MCF 10A (cell line): Measurements from ENCODE around the gene UBE2K. TPM values are rescaled to one million over a fixed set of nuclear protein-coding genes. Genes with fewer than 3 reads are reported as not detected.

Experiments
- BruUV-seq: library from RNA; stranded (reverse); fragments of 400-500 nt; replicated peaks from 2 replicates; lab custom pipeline; 2021; lab: Mats Ljungman, UMichigan
- CTCF ChIA-PET: fragments of 300-600 bp; sonication (Branson Sonifier 250); formaldehyde crosslinking; extraction: SDS; loops from one replicate; lab custom pipeline; 2021; ENCODE audit warnings: antibody characterized with exemption, inconsistent platforms; lab: Yijun Ruan, JAX
- POLR2A ChIA-PET: fragments of 300-600, 350-650 bp; sonication (Branson Sonifier 250); formaldehyde crosslinking; extraction: SDS; loops from one replicate; lab custom pipeline; 2020; ENCODE audit warnings: antibody characterized with exemption, inconsistent platforms; lab: Yijun Ruan, JAX
- DNase-seq: peaks from one replicate; pipeline ENCODE4 v3.0.0-alpha.2; 2018; ENCODE audit not compliant: unreplicated experiment
- H3K27ac Mint-ChIP-seq: one replicate; pipeline ENCODE4 v1.8.0; 2022; ENCODE audit warnings: mild to moderate bottlenecking, low read depth, mixed read lengths; ENCODE audit not compliant: unreplicated experiment
- H3K27me3 Mint-ChIP-seq: one replicate; pipeline ENCODE4 v1.8.0; 2022; ENCODE audit warnings: mixed read lengths; ENCODE audit not compliant: insufficient read depth, unreplicated experiment
- H3K36me3 Mint-ChIP-seq: one replicate; pipeline ENCODE4 v1.8.0; 2022; ENCODE audit warnings: mild to moderate bottlenecking, moderate library complexity, mixed read lengths; ENCODE audit not compliant: insufficient read depth, unreplicated experiment
- H3K4me1 Mint-ChIP-seq: one replicate; pipeline ENCODE4 v1.8.0; 2022; ENCODE audit warnings: mixed read lengths; ENCODE audit not compliant: insufficient read depth, unreplicated experiment
- H3K4me3 Mint-ChIP-seq: one replicate; pipeline ENCODE4 v1.8.0; 2022; ENCODE audit warnings: mild to moderate bottlenecking, moderate library complexity, mixed read lengths; ENCODE audit not compliant: unreplicated experiment
- H3K9me3 Mint-ChIP-seq: one replicate; pipeline ENCODE4 v1.8.0; 2022; ENCODE audit warnings: mixed read lengths; ENCODE audit not compliant: unreplicated experiment
- CTCF ChIP-seq: fragments of 200-600 bp; IDR thresholded peaks from one replicate; pipeline ENCODE4 v1.8.0; 2022; ENCODE audit warnings: antibody characterized with exemption, mild to moderate bottlenecking; ENCODE audit not compliant: unreplicated experiment
- intact Hi-C: fragments of 100-400 bp; cut with micrococcal nuclease; formaldehyde crosslinking; loops from 2 replicates; pipeline ENCODE4 v1.14.1; 2022
- total RNA-seq: library from RNA; stranded (reverse); gene quantifications from 2 replicates; pipeline ENCODE4 v1.2.3, GENCODE V29; 2022

UBE2K gene
- total RNA-seq, 1 experiment from 2014 or later, result 117 TPM

GRCh38 chr4:39756159-39756558, 58.2 kb downstream of the UBE2K start:
- CTCF ChIA-PET, result no interaction called here
- no TSS peak for BruUV-seq

DNA sequence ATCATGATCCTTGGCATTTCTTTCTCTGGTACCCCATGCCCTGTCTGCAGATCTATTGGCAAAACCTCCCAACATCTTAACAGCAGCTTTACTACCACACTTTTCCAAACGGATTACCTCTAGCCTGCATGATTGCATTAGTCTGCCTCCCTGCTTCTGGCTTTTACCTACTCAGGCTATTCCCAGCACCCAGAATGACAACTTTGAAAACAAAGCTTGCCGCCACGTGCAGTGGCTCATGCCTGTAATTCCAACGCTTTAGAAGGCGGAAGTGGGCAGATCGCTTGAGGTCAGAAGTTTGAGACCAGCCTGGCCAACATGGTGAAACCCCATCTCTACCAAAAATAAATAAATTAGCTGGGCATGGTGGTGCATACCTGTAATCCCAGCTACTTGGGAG, 60.2 kb downstream of the UBE2K start:
- Mint-ChIP-seq H3K27ac (peak overlapping the region; percentile 17), H3K36me3 (peaks cover 53% of the 10 kb centered on the region), H3K4me1 (peaks cover 5% of the 10 kb centered on the region), H3K9me3 (no peaks in the 10 kb centered on the region), H3K4me3 (no peak overlapping the region), H3K27me3 (no peaks in the 10 kb centered on the region)
- POLR2A ChIA-PET, result interaction anchor here (2.0 kb wide), 1 partner anchor 10 kb away, joined by 7 read pairs; no protein-coding TSS in a partner anchor
- TF ChIP-seq CTCF, result no peak
- DNase-seq, result no peak
- intact Hi-C loops, result no loop called here
- no TSS peak for BruUV-seq
- CTCF ChIA-PET, result interaction anchor here (0.7 to 1.3 kb wide), 2 partner anchors 14 to 197 kb away, joined by 3 to 4 read pairs; no protein-coding TSS in a partner anchor

More at GRCh38 chr4:39756159-39756558, 58.2 kb downstream of the UBE2K start:
- intact Hi-C loops, result no loop called here
- H3K36me3 Mint-ChIP-seq, result peaks cover 59% of the 10 kb centered on the region
- H3K4me3 Mint-ChIP-seq, result no peak overlapping the region
- DNase-seq, result no peak
- no peaks in the 10 kb centered on the region for H3K27me3 Mint-ChIP-seq
- TF ChIP-seq CTCF, result no peak
- H3K4me1 Mint-ChIP-seq, result peaks cover 6% of the 10 kb centered on the region
- POLR2A ChIA-PET, result interaction anchor here (0.7 to 0.9 kb wide), 2 partner anchors 206 to 287 kb away, joined by 3 read pairs; no protein-coding TSS in a partner anchor
- no peak overlapping the region for H3K27ac Mint-ChIP-seq
- no peaks in the 10 kb centered on the region for H3K9me3 Mint-ChIP-seq

GRCh38 chr4:39759569-39759968, 61.6 kb downstream of the UBE2K start:
- intact Hi-C loops, result no loop called here
- TF ChIP-seq CTCF, result no peak
- H3K9me3 Mint-ChIP-seq, result no peaks in the 10 kb centered on the region
- H3K27ac Mint-ChIP-seq, result no peak overlapping the region
- ChIA-PET CTCF (interaction anchor here (1.3 kb wide), 1 partner anchor 15 kb away, joined by 4 read pairs; no protein-coding TSS in a partner anchor), POLR2A (no interaction called here)
- H3K36me3 Mint-ChIP-seq, result peaks cover 55% of the 10 kb centered on the region
- no peaks in the 10 kb centered on the region for H3K4me1 Mint-ChIP-seq
- DNase-seq, result no peak
- H3K27me3 Mint-ChIP-seq, result no peaks in the 10 kb centered on the region
- BruUV-seq, result no TSS peak
- H3K4me3 Mint-ChIP-seq, result no peak overlapping the region

GRCh38 chr4:39761005-39761667, 63.2 kb downstream of the UBE2K start:
- POLR2A ChIA-PET, result interaction anchor here (1.3 to 1.6 kb wide), 2 partner anchors 12 to 15 kb away, joined by 4 read pairs; no protein-coding TSS in a partner anchor
- Mint-ChIP-seq H3K4me1 (no peaks in the 10 kb centered on the region), H3K27me3 (no peaks in the 10 kb centered on the region), H3K27ac (no peak overlapping the region), H3K36me3 (peaks cover 55% of the 10 kb centered on the region), H3K4me3 (no peak overlapping the region), H3K9me3 (no peaks in the 10 kb centered on the region)
- BruUV-seq, result no TSS peak
- DNase-seq, result no peak
- intact Hi-C loops, result no loop called here
- CTCF ChIA-PET, result no interaction called here
- no peak for TF ChIP-seq CTCF
